Prostate gland (tissue), 2 donors: ENCODE results near the gene STARD3NL. TPM values are rescaled to one million over a fixed set of nuclear protein-coding genes. Genes with fewer than 3 reads are reported as not detected.

Experiments used
- DNase-seq: peaks from one replicate; pipeline ENCODE4 v3.0.0-alpha.2; 2019; ENCODE audit warnings: low spot score
- H3K27ac ChIP-seq, 2 donors: fragments of 200-600 bp; sonication (generic); 2 replicates each; pipeline ENCODE4 v1.5.1; 2017 to 2019
- H3K27me3 ChIP-seq: fragments of 200-600 bp; sonication (generic); replicated peaks from 2 replicates; pipeline ENCODE4 v1.5.1; 2019; ENCODE audit not compliant: insufficient read depth
- H3K36me3 ChIP-seq, 2 donors: fragments of 200-600 bp; sonication (generic); 1 replicate in 1 of 2; 2 replicates in 1 of 2; pipeline versions ENCODE4 v1.5.1 to v1.8.1; 2017 to 2019
- H3K4me1 ChIP-seq: fragments of 200-600 bp; sonication (generic); replicated peaks from 2 replicates; pipeline ENCODE4 v1.5.1; 2019
- H3K4me3 ChIP-seq, 2 donors: fragments of 200-600 bp; sonication (generic); 2 replicates each; pipeline ENCODE4 v1.5.1; 2017 to 2019
- H3K9me3 ChIP-seq: fragments of 200-600 bp; sonication (generic); 2 replicates; pipeline ENCODE4 v1.5.1; 2017
- POLR2A ChIP-seq: fragments of 450-650 bp; IDR thresholded peaks from one replicate; pipeline ENCODE4 v1.6.1; 2016; ENCODE audit warnings: antibody characterized with exemption, mild to moderate bottlenecking
- POLR2AphosphoS5 ChIP-seq: sonication (generic); formaldehyde crosslinking; IDR thresholded peaks from one replicate; pipeline ENCODE4 v1.6.1; 2017; ENCODE audit warnings: antibody characterized with exemption
- WGBS: methylation state at CpG from one replicate; pipeline ENCODE4 v1.1.5; 2018; 5-methylcytosine and 5-hydroxymethylcytosine counted together
- intact Hi-C: fragments of 100-400 bp; cut with DNase I; formaldehyde crosslinking; loops from one replicate; pipeline ENCODE4 v1.14.2; 2022
- total RNA-seq, 2 donors: library from RNA; depleted of rRNA; stranded (reverse); fragments of >200 nt; gene quantifications; one replicate each; pipeline ENCODE4 v1.1.0, GENCODE V29; 2016
- TF ChIP-seq, protein P1 (sequence below), 4 experiments: fragments of 200-600 bp in 2 of 4; fragments of 450-650 bp in 2 of 4; sonication (generic) in 2 of 4; IDR thresholded peaks; 1 replicate in 3 of 4; 2 replicates in 1 of 4; pipeline ENCODE4 v1.5.1; 2016 to 2019; ENCODE audit warnings: antibody characterized with exemption in 4 of 4, mild to moderate bottlenecking in 2 of 4, moderate library complexity in 2 of 4

The STARD3NL gene
- total RNA-seq, 2 donors from 2014 or later, result 49.0 to 78.3 TPM

DNA sequence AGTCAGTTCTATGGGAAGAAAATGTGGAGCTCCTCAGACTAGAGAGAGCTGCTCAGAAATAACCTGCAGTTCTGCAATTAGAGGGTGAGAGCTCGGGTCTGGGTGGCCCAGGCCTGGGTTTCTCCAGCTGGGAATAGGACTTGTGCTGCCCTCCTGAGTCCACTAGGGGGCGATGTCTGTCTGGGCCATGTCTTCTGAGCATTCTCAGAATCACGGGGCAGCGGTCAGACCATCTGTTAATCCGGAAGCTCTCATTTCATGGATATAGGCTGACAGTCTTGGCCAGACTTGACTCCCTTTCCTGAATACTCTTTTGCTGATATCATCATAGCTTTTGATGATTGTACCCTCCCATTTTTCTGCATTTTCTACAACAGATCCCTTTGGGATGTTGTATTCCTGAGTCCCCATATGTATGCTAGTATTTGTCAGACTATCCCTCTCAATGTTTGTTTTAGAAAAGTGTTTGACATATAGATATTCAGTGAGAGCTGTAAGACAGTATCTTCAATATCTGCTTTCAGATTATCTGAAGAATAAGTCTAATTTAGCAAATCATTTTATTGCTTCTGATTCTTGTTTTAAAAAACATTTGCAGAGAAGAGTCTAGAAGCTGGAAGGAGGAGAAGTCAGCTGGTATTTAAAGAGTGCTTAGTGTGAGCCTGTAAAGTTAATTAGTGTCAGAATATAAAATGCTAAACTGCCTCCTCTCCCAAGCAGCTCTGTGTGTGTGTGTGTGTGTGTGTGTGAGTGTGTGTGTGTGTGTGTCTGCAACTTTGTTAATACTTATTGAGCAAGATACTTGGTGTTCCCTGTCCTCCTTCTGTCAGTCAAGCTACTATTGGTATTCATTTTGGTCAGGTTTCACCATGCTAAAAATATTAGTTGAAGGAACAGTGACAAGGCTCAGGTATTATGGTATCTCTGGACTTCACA is 38.0 kb downstream of the STARD3NL start:
- H3K27me3 ChIP-seq, result no peaks in the 10 kb centered on the region
- H3K36me3 ChIP-seq, result no peaks in the 10 kb centered on the region
- peak; percentile 82 for DNase-seq
- H3K9me3 ChIP-seq, result no peaks in the 10 kb centered on the region
- WGBS, result 12% methylated on average over 5 of the region's 5 CpGs
- intact Hi-C loops, result loop anchor here (5.0 kb wide), 1 partner anchor 101 kb away; no protein-coding TSS in a partner anchor
- no peak for TF ChIP-seq POLR2A
- peak; percentile 61 for TF ChIP-seq POLR2AphosphoS5
- TF ChIP-seq, protein P1, sequence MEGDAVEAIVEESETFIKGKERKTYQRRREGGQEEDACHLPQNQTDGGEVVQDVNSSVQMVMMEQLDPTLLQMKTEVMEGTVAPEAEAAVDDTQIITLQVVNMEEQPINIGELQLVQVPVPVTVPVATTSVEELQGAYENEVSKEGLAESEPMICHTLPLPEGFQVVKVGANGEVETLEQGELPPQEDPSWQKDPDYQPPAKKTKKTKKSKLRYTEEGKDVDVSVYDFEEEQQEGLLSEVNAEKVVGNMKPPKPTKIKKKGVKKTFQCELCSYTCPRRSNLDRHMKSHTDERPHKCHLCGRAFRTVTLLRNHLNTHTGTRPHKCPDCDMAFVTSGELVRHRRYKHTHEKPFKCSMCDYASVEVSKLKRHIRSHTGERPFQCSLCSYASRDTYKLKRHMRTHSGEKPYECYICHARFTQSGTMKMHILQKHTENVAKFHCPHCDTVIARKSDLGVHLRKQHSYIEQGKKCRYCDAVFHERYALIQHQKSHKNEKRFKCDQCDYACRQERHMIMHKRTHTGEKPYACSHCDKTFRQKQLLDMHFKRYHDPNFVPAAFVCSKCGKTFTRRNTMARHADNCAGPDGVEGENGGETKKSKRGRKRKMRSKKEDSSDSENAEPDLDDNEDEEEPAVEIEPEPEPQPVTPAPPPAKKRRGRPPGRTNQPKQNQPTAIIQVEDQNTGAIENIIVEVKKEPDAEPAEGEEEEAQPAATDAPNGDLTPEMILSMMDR (IDR thresholded peaks at IDR 0.05), result peak; percentile 87 to 98 (median 94)
- peak overlapping the region; percentile 69 to 79 for H3K27ac ChIP-seq
- no peak overlapping the region for H3K4me3 ChIP-seq
- H3K4me1 ChIP-seq, result peaks cover 8% of the 10 kb centered on the region

DNA sequence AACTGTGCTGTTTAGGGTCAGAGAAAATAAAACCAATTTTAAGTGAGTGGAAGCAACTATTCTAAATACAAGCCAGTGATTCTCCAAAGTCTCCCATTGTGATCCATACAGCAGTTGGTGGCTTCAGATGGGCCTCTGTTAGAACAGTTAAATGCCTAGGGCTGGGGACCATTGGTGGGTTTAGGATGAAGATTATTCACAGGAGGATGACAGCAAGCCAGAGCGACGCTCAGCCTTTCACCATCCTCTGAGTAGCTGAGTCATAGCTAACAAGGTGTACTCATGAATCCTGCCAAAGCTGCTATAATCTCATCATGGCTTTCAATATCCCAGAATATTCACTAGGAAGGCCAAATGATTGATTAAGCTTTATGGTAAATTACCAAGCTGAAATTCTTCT is 39.6 kb downstream of the STARD3NL start:
- Histone ChIP-seq H3K36me3 (no peaks in the 10 kb centered on the region), H3K27ac (peak overlapping the region; percentile 69 to 79), H3K27me3 (no peaks in the 10 kb centered on the region), H3K4me3 (no peak overlapping the region), H3K4me1 (peaks cover 16% of the 10 kb centered on the region), H3K9me3 (no peaks in the 10 kb centered on the region)
- 73% methylated on average over 2 of the region's 2 CpGs for WGBS
- intact Hi-C loops, result loop anchor here (5.0 kb wide), 1 partner anchor 100 kb away; no protein-coding TSS in a partner anchor
- no peak for DNase-seq
- TF ChIP-seq, protein P1 (IDR thresholded peaks at IDR 0.05), result no peak
- TF ChIP-seq POLR2AphosphoS5 (no peak), POLR2A (no peak)

DNA sequence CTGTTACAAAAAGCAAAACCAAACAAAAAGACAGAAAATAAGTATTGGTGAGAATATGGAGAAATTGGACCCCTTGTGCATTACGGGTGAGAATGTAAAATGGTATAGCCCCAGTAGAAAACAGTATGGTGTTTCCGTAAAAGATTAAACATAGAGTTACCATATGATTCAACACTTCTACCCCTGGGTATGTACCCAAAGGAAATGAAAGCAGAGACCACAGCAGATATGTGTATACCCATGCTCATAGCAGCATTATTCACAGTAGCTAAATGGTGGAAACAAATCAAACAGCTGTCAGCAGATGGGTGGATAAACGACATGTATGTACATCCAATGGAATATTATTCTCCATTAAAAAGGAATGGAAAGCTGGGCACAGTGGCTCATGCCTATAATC is 42.4 kb downstream of the STARD3NL start:
- no peaks in the 10 kb centered on the region for H3K9me3 ChIP-seq
- H3K4me3 ChIP-seq, result no peak overlapping the region
- no peaks in the 10 kb centered on the region for H3K36me3 ChIP-seq
- peak overlapping the region; percentile 25 to 79 for H3K27ac ChIP-seq
- intact Hi-C loops, result no loop called here
- no peak for TF ChIP-seq POLR2A
- no peak for TF ChIP-seq POLR2AphosphoS5
- TF ChIP-seq, protein P1 (IDR thresholded peaks at IDR 0.05), result no peak
- DNase-seq, result no peak
- H3K4me1 ChIP-seq, result peaks cover 23% of the 10 kb centered on the region
- WGBS, result 92% methylated on average over 3 of the region's 3 CpGs
- H3K27me3 ChIP-seq, result no peaks in the 10 kb centered on the region

DNA sequence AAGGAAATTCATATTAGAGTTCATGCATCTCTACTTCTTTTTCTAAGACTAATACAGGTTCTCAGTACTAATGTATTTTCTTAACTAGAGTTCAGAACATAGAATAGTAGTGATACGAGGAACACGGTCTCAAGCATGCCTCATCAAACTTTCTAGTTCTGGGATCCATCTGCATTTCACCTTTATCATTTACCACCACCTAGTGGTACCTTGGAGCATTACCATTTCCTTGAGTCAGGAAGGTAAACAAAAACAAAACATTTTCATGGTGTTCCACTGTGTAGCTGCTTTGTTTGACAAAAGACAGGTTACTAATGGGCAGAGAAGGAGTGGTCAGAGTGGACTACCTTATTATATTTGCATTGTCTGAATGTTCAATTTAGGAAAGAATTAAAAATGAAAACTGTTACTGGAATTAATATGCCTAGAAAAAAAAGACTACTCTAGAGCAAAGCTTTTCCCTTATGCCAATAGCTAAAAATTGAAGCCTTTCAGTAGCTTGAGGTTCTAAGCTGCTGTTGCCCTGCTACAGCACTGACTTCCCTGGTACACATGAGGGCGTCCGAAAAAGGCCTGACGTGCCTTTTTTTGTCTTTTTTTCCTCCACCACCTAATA is 44.5 kb downstream of the STARD3NL start:
- H3K4me3 ChIP-seq, result no peak overlapping the region
- no peaks in the 10 kb centered on the region for H3K36me3 ChIP-seq
- H3K4me1 ChIP-seq, result peaks cover 16% of the 10 kb centered on the region
- TF ChIP-seq POLR2A (no peak), POLR2AphosphoS5 (peak; percentile 73)
- TF ChIP-seq, protein P1 (IDR thresholded peaks at IDR 0.05), result peak; percentile 38 to 96 (median 94)
- peak overlapping the region; percentile 67 to 79 for H3K27ac ChIP-seq
- peak; percentile 66 for DNase-seq
- no peaks in the 10 kb centered on the region for H3K27me3 ChIP-seq
- no peaks in the 10 kb centered on the region for H3K9me3 ChIP-seq
- intact Hi-C loops, result loop anchor here (1.0 to 2.0 kb wide), 2 partner anchors 114 to 322 kb away; no protein-coding TSS in a partner anchor
- WGBS, result 55% methylated on average over 5 of the region's 5 CpGs
